Smooth muscle cell (in vitro differentiated cells): Measurements from ENCODE around the gene COQ8A. TPM values are rescaled to one million over a fixed set of nuclear protein-coding genes. Genes with fewer than 3 reads are reported as not detected.

Experiments
- DNase-seq: peaks from one replicate; lab custom pipeline; 2025; ENCODE audit not compliant: unreplicated experiment; lab: John Stamatoyannopoulos, UW
- H2AFZ ChIP-seq: fragments of 200-600 bp; sonication (generic); 2 replicates; pipeline ENCODE4 v1.6.0; 2016; ENCODE audit warnings: antibody characterized with exemption, low read depth, mild to moderate bottlenecking
- H3F3A ChIP-seq: fragments of 200-600 bp; sonication (generic); 2 replicates; pipeline ENCODE4 v1.6.0; 2017; ENCODE audit warnings: antibody characterized with exemption, low read depth
- H3K27ac ChIP-seq: fragments of 200-600 bp; sonication (generic); 2 replicates; pipeline ENCODE4 v1.5.1; 2016; ENCODE audit warnings: low read depth, mild to moderate bottlenecking
- H3K27me3 ChIP-seq: fragments of 200-600 bp; sonication (generic); 2 replicates; pipeline ENCODE4 v1.6.1; 2016; ENCODE audit warnings: low read depth, mild to moderate bottlenecking
- H3K36me3 ChIP-seq: fragments of 200-600 bp; sonication (generic); 2 replicates; pipeline ENCODE4 v1.5.1; 2016; ENCODE audit warnings: low read depth
- H3K4me1 ChIP-seq: fragments of 200-600 bp; sonication (generic); 2 replicates; pipeline ENCODE4 v1.5.1; 2016; ENCODE audit warnings: low read depth
- H3K4me2 ChIP-seq: fragments of 200-600 bp; sonication (generic); 2 replicates; pipeline ENCODE4 v1.6.0; 2016; ENCODE audit warnings: mild to moderate bottlenecking
- H3K4me3 ChIP-seq: fragments of 200-600 bp; sonication (generic); 2 replicates; pipeline ENCODE4 v1.5.1; 2016; ENCODE audit warnings: mild to moderate bottlenecking
- H3K79me2 ChIP-seq: fragments of 200-600 bp; sonication (generic); 2 replicates; pipeline ENCODE4 v1.6.0; 2016; ENCODE audit warnings: low read depth, mild to moderate bottlenecking
- H3K9ac ChIP-seq: fragments of 200-600 bp; sonication (generic); 2 replicates; pipeline ENCODE4 v1.6.0; 2016; ENCODE audit warnings: low read depth
- H3K9me3 ChIP-seq: fragments of 200-600 bp; sonication (generic); replicated peaks from 2 replicates; pipeline ENCODE4 v1.5.1; 2016; ENCODE audit warnings: low read depth
- H4K20me1 ChIP-seq: fragments of 200-600 bp; sonication (generic); 2 replicates; pipeline ENCODE4 v1.6.0; 2016; ENCODE audit warnings: low read depth
- WGBS: methylation state at CpG from one replicate; pipeline ENCODE4 v1.1.7; 2016; ENCODE audit warnings: low lambda C conversion rate; 5-methylcytosine and 5-hydroxymethylcytosine counted together
- polyA plus RNA-seq: library from polyadenylated mRNA; unstranded; fragments of >200 nt; fragmentation: Nextera tagmentation; extraction: Ambion mirVana; gene quantifications from 2 replicates; pipeline ENCODE4 v1.2.1, GENCODE V29; 2016
- total RNA-seq: library from RNA; depleted of rRNA; stranded (reverse); fragments of >200 nt; gene quantifications from 2 replicates; pipeline ENCODE4 v1.2.3, GENCODE V29; 2014
- TF ChIP-seq, protein P1 (sequence below): fragments of 200-600 bp; sonication (generic); IDR thresholded peaks from 2 replicates; pipeline ENCODE4 v1.5.1; 2017; ENCODE audit warnings: borderline replicate concordance, mild to moderate bottlenecking, antibody characterized with exemption; ENCODE audit not compliant: insufficient read depth, poor library complexity, severe bottlenecking

Gene COQ8A
- total and polyA plus RNA-seq, 2 experiments from 2014 or later = 3.1 to 3.4 TPM

DNA sequence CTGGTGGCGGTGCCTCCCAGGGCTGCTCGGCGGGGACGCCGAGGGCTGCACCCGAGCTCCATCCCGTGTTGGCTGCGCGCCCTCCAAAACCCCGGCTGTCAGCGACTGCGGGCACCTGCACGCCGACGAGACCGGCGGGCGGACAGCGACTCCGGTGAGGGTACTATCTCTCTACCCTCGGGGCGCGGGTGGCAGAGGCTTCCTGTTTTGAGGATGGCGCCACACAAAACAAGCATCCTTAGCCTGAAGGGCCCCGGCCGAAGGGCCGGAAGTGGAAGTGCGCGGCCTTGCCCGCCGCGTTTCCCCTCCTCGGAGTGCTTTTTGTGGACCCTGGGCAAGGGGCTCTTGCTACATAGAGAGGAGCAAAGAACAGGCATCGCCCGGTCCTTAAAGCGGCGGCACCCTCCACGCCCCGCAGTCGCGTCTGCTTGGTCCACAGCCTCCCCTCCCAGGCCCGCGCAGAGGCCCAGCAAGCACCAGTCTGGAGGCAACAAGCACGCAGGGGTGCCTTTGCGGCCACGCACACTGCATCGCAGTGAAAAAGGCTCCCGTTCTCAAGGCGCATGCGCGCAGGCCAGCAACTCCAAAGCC, 561 bp upstream of the COQ8A start:
- no peak for DNase-seq
- Histone ChIP-seq H3K9ac (peak overlapping the region; percentile 58), H2AFZ (peak overlapping the region; percentile 98), H4K20me1 (no peaks in the 10 kb centered on the region), H3F3A (peaks cover 5% of the 10 kb centered on the region), H3K27me3 (no peaks in the 10 kb centered on the region), H3K36me3 (no peaks in the 10 kb centered on the region), H3K27ac (peak overlapping the region; percentile 76), H3K79me2 (no peaks in the 10 kb centered on the region), H3K4me3 (peak overlapping the region; percentile 59), H3K9me3 (no peaks in the 10 kb centered on the region), H3K4me1 (peaks cover 7% of the 10 kb centered on the region), H3K4me2 (peak overlapping the region; percentile 92)
- WGBS = under 1% methylated on average over 48 of the region's 51 CpGs
- TF ChIP-seq, protein P1, sequence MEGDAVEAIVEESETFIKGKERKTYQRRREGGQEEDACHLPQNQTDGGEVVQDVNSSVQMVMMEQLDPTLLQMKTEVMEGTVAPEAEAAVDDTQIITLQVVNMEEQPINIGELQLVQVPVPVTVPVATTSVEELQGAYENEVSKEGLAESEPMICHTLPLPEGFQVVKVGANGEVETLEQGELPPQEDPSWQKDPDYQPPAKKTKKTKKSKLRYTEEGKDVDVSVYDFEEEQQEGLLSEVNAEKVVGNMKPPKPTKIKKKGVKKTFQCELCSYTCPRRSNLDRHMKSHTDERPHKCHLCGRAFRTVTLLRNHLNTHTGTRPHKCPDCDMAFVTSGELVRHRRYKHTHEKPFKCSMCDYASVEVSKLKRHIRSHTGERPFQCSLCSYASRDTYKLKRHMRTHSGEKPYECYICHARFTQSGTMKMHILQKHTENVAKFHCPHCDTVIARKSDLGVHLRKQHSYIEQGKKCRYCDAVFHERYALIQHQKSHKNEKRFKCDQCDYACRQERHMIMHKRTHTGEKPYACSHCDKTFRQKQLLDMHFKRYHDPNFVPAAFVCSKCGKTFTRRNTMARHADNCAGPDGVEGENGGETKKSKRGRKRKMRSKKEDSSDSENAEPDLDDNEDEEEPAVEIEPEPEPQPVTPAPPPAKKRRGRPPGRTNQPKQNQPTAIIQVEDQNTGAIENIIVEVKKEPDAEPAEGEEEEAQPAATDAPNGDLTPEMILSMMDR = no peak

DNA sequence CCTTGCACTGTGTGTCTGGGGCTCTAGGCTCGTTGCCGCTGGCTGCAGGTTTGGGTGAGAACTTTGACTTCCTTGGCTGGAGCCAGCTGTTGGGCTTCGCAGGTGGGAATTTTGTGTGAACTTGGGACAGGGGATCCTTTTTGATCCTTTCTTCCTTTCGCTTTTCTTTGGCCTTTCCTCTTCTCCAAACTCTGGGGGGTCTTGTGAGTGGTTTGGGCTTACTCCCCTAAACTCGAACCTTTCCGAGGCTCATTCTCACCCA, 643 bp downstream of the COQ8A start:
- Histone ChIP-seq H3K27ac (no peak overlapping the region), H2AFZ (peak overlapping the region; percentile 92)

DNA sequence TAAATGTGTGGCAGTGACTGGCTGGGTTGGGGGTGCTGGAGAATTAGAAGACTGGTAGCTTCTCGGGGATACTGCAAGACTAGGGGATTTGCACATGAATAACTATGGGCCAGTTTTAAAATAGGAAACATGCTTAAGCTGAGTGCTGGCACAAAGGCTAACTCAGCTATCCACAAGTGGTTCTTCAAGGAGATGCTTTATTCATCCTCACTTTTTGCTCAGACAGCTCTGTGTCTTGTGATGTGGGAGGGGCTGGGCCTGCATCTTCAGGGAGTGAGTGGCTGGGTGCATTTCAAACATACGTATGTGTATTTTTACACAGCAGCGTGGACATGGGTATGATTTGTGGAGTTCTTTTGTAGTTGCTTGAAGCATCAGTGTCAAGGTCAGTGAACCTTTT, 2.3 kb downstream of the COQ8A start:
- no peaks in the 10 kb centered on the region for H3K27me3 ChIP-seq
- DNase-seq = no peak
- H3K27ac ChIP-seq = no peak overlapping the region
- H2AFZ ChIP-seq = no peak overlapping the region
- 89% methylated on average over 3 of the region's 3 CpGs for WGBS
- TF ChIP-seq, protein P1 = no peak
- H3F3A ChIP-seq = peaks cover 5% of the 10 kb centered on the region
- peaks cover 7% of the 10 kb centered on the region for H3K4me1 ChIP-seq
- no peak overlapping the region for H3K9ac ChIP-seq
- no peaks in the 10 kb centered on the region for H4K20me1 ChIP-seq
- H3K4me2 ChIP-seq = no peak overlapping the region
- H3K9me3 ChIP-seq = no peaks in the 10 kb centered on the region
- no peak overlapping the region for H3K4me3 ChIP-seq
- H3K36me3 ChIP-seq = no peaks in the 10 kb centered on the region
- no peaks in the 10 kb centered on the region for H3K79me2 ChIP-seq

More for the DNA sequence above, 643 bp downstream of the COQ8A start:
- H3K4me2 ChIP-seq = peak overlapping the region; percentile 92
- H3K4me1 ChIP-seq = peaks cover 7% of the 10 kb centered on the region
- no peaks in the 10 kb centered on the region for H3K9me3 ChIP-seq
- peak overlapping the region; percentile 19 for H3K9ac ChIP-seq
- no peaks in the 10 kb centered on the region for H4K20me1 ChIP-seq
- TF ChIP-seq, protein P1 = no peak
- peaks cover 5% of the 10 kb centered on the region for H3F3A ChIP-seq
- WGBS = 64% methylated on average over 6 of the region's 6 CpGs
- no peaks in the 10 kb centered on the region for H3K36me3 ChIP-seq
- no peaks in the 10 kb centered on the region for H3K79me2 ChIP-seq
- peak overlapping the region; percentile 58 for H3K4me3 ChIP-seq
- no peak for DNase-seq
- H3K27me3 ChIP-seq = no peaks in the 10 kb centered on the region

DNA sequence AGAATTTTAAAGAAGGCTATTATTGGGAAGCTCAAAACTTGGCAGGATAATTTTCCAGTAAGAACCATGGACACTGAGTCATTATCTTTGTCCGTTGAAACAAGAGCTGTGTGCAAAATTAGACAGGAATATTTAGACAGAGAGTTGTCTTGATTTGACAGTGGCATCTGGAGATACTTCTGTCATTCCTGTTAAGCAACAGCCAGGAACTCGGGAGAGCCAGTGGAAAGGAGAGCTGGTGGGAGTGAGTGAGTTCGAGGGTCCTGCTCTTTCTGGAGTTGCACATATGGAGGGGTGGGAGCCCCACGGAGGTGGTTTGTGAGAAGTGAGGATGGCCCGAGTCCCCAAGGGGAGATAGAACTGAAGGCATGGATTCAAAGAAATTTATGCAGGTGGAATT, 3.1 kb downstream of the COQ8A start:
- Histone ChIP-seq H3K4me1 (peaks cover 7% of the 10 kb centered on the region), H3K27me3 (no peaks in the 10 kb centered on the region), H3F3A (peaks cover 5% of the 10 kb centered on the region), H3K79me2 (no peaks in the 10 kb centered on the region), H4K20me1 (no peaks in the 10 kb centered on the region), H3K9me3 (no peaks in the 10 kb centered on the region), H3K36me3 (no peaks in the 10 kb centered on the region), H3K4me3 (no peak overlapping the region), H3K4me2 (no peak overlapping the region), H3K9ac (no peak overlapping the region), H3K27ac (no peak overlapping the region), H2AFZ (no peak overlapping the region)
- 86% methylated on average over 5 of the region's 5 CpGs for WGBS
- TF ChIP-seq, protein P1 = no peak
- no peak for DNase-seq
